IMR-90 (cell line): Measurements from ENCODE around the gene ABCC8. TPM values are rescaled to one million over a fixed set of nuclear protein-coding genes. Genes with fewer than 3 reads are reported as not detected.

Source experiments
- ATAC-seq: fragments of 200-7000 bp; cut with Tn5 transposase; 2 replicates; pipeline ENCODE4 v1.9.1; 2020; ENCODE audit warnings: low read depth, mild to moderate bottlenecking, moderate library complexity
- BruUV-seq: library from RNA; stranded (reverse); fragments of 400-500 nt; replicated peaks from 2 replicates; lab custom pipeline; 2021; lab: Mats Ljungman, UMichigan
- CTCF ChIA-PET: fragments of 300-600 bp; formaldehyde crosslinking; extraction: SDS; loops from one replicate; lab custom pipeline; 2021; ENCODE audit warnings: antibody characterized with exemption; lab: Yijun Ruan, JAX
- POLR2A ChIA-PET: fragments of 300-600 bp; sonication (Branson Sonifier 250); formaldehyde crosslinking; loops from one replicate; lab custom pipeline; 2022; ENCODE audit warnings: antibody characterized with exemption; ENCODE audit not compliant: unreplicated experiment; lab: Charles Lee
- DNase-seq: peaks from one replicate; pipeline ENCODE4 v3.0.0; 2013
- H2AFZ ChIP-seq: replicated peaks from 2 replicates; pipeline ENCODE3; 2013; ENCODE audit warnings: low read length, mild to moderate bottlenecking; ENCODE audit not compliant: poor library complexity
- H2AK5ac ChIP-seq: 2 replicates; pipeline ENCODE4 v1.6.1; 2013; ENCODE audit warnings: low read depth, low read length, inconsistent platforms
- H2AK9ac ChIP-seq: replicated peaks from 2 replicates; pipeline ENCODE3; 2013; ENCODE audit warnings: mild to moderate bottlenecking, low read depth, low read length, moderate library complexity; ENCODE audit not compliant: poor library complexity
- H2BK120ac ChIP-seq: 2 replicates; pipeline ENCODE4 v1.6.1; 2013; ENCODE audit warnings: low read depth, low read length, inconsistent platforms
- H2BK15ac ChIP-seq: 3 replicates; pipeline ENCODE4 v1.6.1; 2013; ENCODE audit warnings: low read depth, low read length, inconsistent platforms
- H2BK20ac ChIP-seq: 2 replicates; pipeline ENCODE4 v1.6.1; 2013; ENCODE audit warnings: low read depth, mild to moderate bottlenecking, inconsistent platforms, low read length, moderate library complexity
- H2BK5ac ChIP-seq: 2 replicates; pipeline ENCODE4 v1.6.1; 2013; ENCODE audit warnings: mild to moderate bottlenecking, low read depth, low read length, inconsistent platforms; ENCODE audit not compliant: poor library complexity, severe bottlenecking
- H3K14ac ChIP-seq: replicated peaks from 2 replicates; pipeline ENCODE4 v1.6.1; 2013; ENCODE audit warnings: low read depth, low read length, inconsistent platforms
- H3K18ac ChIP-seq: 2 replicates; pipeline ENCODE4 v1.6.1; 2013; ENCODE audit warnings: low read depth, low read length, control low read depth
- H3K23ac ChIP-seq: 2 replicates; pipeline ENCODE4 v1.6.1; 2013; ENCODE audit warnings: low read depth, low read length, inconsistent platforms
- H3K27ac ChIP-seq: 2 replicates; pipeline ENCODE4 v1.5.1; 2013; ENCODE audit warnings: mild to moderate bottlenecking, control low read depth, low read length; ENCODE audit not compliant: insufficient read depth
- H3K27me3 ChIP-seq: 2 replicates; pipeline ENCODE4 v1.6.1; 2013; ENCODE audit warnings: low read length; ENCODE audit not compliant: control insufficient read depth, insufficient read depth
- H3K36me3 ChIP-seq: 2 replicates; pipeline ENCODE4 v1.6.1; 2013; ENCODE audit warnings: low read length, mixed read lengths; ENCODE audit not compliant: control insufficient read depth, insufficient read depth
- H3K4ac ChIP-seq: 2 replicates; pipeline ENCODE4 v1.6.1; 2013; ENCODE audit warnings: low read depth, low read length, inconsistent platforms
- H3K4me1 ChIP-seq: 2 replicates; pipeline ENCODE4 v1.6.1; 2013; ENCODE audit warnings: low read length, mixed read lengths; ENCODE audit not compliant: control insufficient read depth, insufficient read depth
- H3K4me2 ChIP-seq: 2 replicates; pipeline ENCODE4 v1.6.1; 2013; ENCODE audit warnings: low read depth, mild to moderate bottlenecking, control low read depth, low read length, moderate library complexity
- H3K4me3 ChIP-seq: 2 replicates; pipeline ENCODE4 v1.5.1; 2013; ENCODE audit warnings: low read depth, mild to moderate bottlenecking, control low read depth, low read length, moderate library complexity; ENCODE audit not compliant: insufficient read depth
- H3K56ac ChIP-seq: 2 replicates; pipeline ENCODE4 v1.6.1; 2013; ENCODE audit warnings: low read length, inconsistent platforms; ENCODE audit not compliant: insufficient read depth; ENCODE audit errors: extremely low read depth
- H3K79me1 ChIP-seq, 2 experiments: 2 replicates each; pipeline ENCODE4 v1.6.1; 2013; ENCODE audit warnings: low read length in 2 of 2, inconsistent platforms in 1 of 2, low read depth in 1 of 2
- H3K9ac ChIP-seq: 2 replicates; pipeline ENCODE4 v1.6.1; 2013; ENCODE audit warnings: low read depth, low read length, control low read depth
- H3K9me1 ChIP-seq: 2 replicates; pipeline ENCODE4 v1.6.1; 2013; ENCODE audit warnings: low read length, inconsistent platforms; ENCODE audit not compliant: insufficient read depth
- H3K9me3 ChIP-seq: 2 replicates; pipeline ENCODE4 v1.6.1; 2013; ENCODE audit warnings: low read length; ENCODE audit not compliant: control insufficient read depth, insufficient read depth
- H4K20me1 ChIP-seq: 2 replicates; pipeline ENCODE4 v1.6.1; 2013; ENCODE audit warnings: low read length, inconsistent platforms; ENCODE audit not compliant: insufficient read depth
- H4K5ac ChIP-seq: 2 replicates; pipeline ENCODE4 v1.6.1; 2013; ENCODE audit warnings: mild to moderate bottlenecking, low read depth, low read length, control low read depth
- H4K8ac ChIP-seq, 2 experiments: 2 replicates each; pipeline ENCODE4 v1.6.1; 2013; ENCODE audit warnings: low read depth in 2 of 2, low read length in 2 of 2, control low read depth in 1 of 2, inconsistent platforms in 1 of 2
- H4K91ac ChIP-seq: 2 replicates; pipeline ENCODE4 v1.6.1; 2013; ENCODE audit warnings: low read depth, low read length, inconsistent platforms; ENCODE audit not compliant: insufficient read depth
- BHLHE40 ChIP-seq: fragments of 150-350 bp; IDR thresholded peaks from 2 replicates; pipeline ENCODE4 v1.6.1; 2016; ENCODE audit warnings: mild to moderate bottlenecking, low read depth, low read length
- CEBPB ChIP-seq: IDR thresholded peaks from 2 replicates; pipeline ENCODE4 v1.6.1; 2012; ENCODE audit warnings: low read depth, low read length, improper control_type of control experiment
- CHD1 ChIP-seq: IDR thresholded peaks from 2 replicates; pipeline ENCODE4 v1.6.1; 2012; ENCODE audit warnings: low read depth, low read length, improper control_type of control experiment
- FOS ChIP-seq: fragments of 150-350 bp; IDR thresholded peaks from 2 replicates; pipeline ENCODE4 v1.6.1; 2016; ENCODE audit warnings: low read depth, low read length
- MAFK ChIP-seq: IDR thresholded peaks from 2 replicates; pipeline ENCODE4 v1.6.1; 2012; ENCODE audit warnings: low read depth, low read length, improper control_type of control experiment
- MAZ ChIP-seq: IDR thresholded peaks from 2 replicates; pipeline ENCODE4 v1.6.1; 2012; ENCODE audit warnings: low read depth, mild to moderate bottlenecking, low read length, improper control_type of control experiment, moderate library complexity, borderline replicate concordance
- MXI1 ChIP-seq: IDR thresholded peaks from 2 replicates; pipeline ENCODE4 v1.6.1; 2012; ENCODE audit warnings: low read depth, mild to moderate bottlenecking, low read length, moderate library complexity, borderline replicate concordance
- NFE2L2 ChIP-seq: fragments of 150-350 bp; IDR thresholded peaks from 2 replicates; pipeline ENCODE4 v1.6.1; 2016; ENCODE audit warnings: low read depth, mild to moderate bottlenecking, low read length
- POLR2A ChIP-seq: IDR thresholded peaks from 2 replicates; pipeline ENCODE4 v1.6.1; 2012; ENCODE audit warnings: mild to moderate bottlenecking, low read depth, low read length
- RAD21 ChIP-seq: IDR thresholded peaks from 2 replicates; pipeline ENCODE4 v1.6.1; 2012; ENCODE audit warnings: low read length, improper control_type of control experiment
- RCOR1 ChIP-seq: IDR thresholded peaks from 2 replicates; pipeline ENCODE4 v1.6.1; 2012; ENCODE audit warnings: mild to moderate bottlenecking, low read length, improper control_type of control experiment; ENCODE audit not compliant: insufficient replicate concordance
- RFX5 ChIP-seq: IDR thresholded peaks from 2 replicates; pipeline ENCODE4 v1.8.0; 2012; ENCODE audit warnings: low read depth, mild to moderate bottlenecking, low read length, moderate library complexity
- SMC3 ChIP-seq: fragments of 150-350 bp; IDR thresholded peaks from 2 replicates; pipeline ENCODE4 v1.6.1; 2016; ENCODE audit warnings: low read depth, mild to moderate bottlenecking, antibody characterized with exemption, low read length, moderate library complexity
- WGBS, 2 experiments: methylation state at CpG; one replicate each; pipeline versions ENCODE4 v1.1.5 to v1.1.7; 2013; ENCODE audit warnings: missing lambda C conversion rate in 2 of 2; ENCODE audit not compliant: insufficient read length in 1 of 2; ENCODE audit errors: extremely low coverage in 2 of 2; 5-methylcytosine and 5-hydroxymethylcytosine counted together
- dilution Hi-C: fragments of 300-500 bp; cut with HindIII; formaldehyde crosslinking; loops from one replicate; pipeline ENCODE4 v1.14.3; 2018; ENCODE audit warnings: low sequenced_read_pairs; ENCODE audit not compliant: unreplicated experiment
- in situ Hi-C: fragments of 300-500 bp; cut with MboI; formaldehyde crosslinking; loops from 3 replicates; pipeline ENCODE4 v1.14.3; 2019; ENCODE audit warnings: low sequenced_read_pairs, inconsistent platforms, mixed read lengths
- intact Hi-C: fragments of 100-400 bp; cut with micrococcal nuclease; formaldehyde crosslinking; loops from 2 replicates; pipeline ENCODE4 v1.10.0; 2022
- polyA plus RNA-seq, 3 experiments: library from polyadenylated mRNA; depleted of rRNA; stranded (reverse); fragments of >200 nt; gene quantifications; 2 replicates each; pipeline ENCODE4 v1.2.3, GENCODE V29; 2012; ENCODE audit warnings: low replicate concordance in 1 of 3
- total RNA-seq: library from RNA; depleted of rRNA; stranded (reverse); fragments of >200 nt; gene quantifications from 2 replicates; pipeline ENCODE4 v1.2.3, GENCODE V29; 2012
- TF ChIP-seq, protein P1 (sequence below): conservative IDR thresholded peaks from 2 replicates; pipeline ENCODE4 v1.5.1; 2012; ENCODE audit warnings: mild to moderate bottlenecking, low read depth, low read length, improper control_type of control experiment
- TF ChIP-seq, protein P2 (sequence below): fragments of 150-350 bp; IDR thresholded peaks from 2 replicates; pipeline ENCODE4 v1.6.1; 2016; ENCODE audit warnings: low read depth, mild to moderate bottlenecking, low read length, moderate library complexity, borderline replicate concordance
- TF ChIP-seq, protein P3 (sequence below): fragments of 150-350 bp; IDR thresholded peaks from 2 replicates; pipeline ENCODE4 v1.6.1; 2017; ENCODE audit warnings: mild to moderate bottlenecking, antibody characterized with exemption, low read length, low read depth

Gene ABCC8
- total and polyA plus RNA-seq, 2 of the 4 experiments (the other 2 are of a cell fraction), result not detected

DNA sequence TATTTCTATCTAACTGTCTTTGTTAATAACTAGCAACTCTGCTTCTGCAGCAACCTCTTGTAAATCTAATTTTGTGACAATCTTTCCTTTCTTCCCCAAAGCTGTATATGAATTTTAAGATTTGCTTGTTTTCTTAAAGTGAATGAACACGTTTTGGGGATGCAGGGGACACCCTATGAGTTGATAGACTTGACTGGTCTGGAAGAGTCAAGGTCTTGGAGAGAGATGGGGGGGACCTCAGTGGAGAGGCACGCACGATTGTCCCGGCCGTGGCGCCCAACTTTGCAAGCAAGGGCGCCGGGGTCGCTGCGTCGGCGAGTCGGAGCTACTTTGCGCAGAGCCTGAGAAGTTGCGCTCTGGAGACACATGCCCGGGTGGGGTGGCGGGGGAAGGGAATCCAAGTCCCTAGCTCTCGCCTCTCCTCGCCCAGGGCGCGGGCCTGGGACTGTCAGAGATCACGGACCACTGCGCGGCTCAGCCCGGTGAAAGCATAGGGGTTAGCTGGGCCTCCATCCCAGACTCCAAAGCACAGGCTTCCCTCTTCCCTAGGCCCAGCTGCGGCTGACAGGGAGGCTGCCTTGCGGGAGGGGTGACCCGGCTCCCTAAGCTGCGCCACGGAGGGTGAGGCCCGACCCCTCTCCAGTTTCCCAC lies 854 bp downstream of the ABCC8 start:
- in situ Hi-C loops (no loop called here), intact Hi-C loops (no loop called here), dilution Hi-C loops (no loop called here)
- no peak overlapping the region for H3K4me2 ChIP-seq
- no peaks in the 10 kb centered on the region for H3K9me3 ChIP-seq
- no TSS peak for BruUV-seq
- no peak overlapping the region for H3K4ac ChIP-seq
- TF ChIP-seq FOS (no peak), BHLHE40 (no peak), CHD1 (no peak), SMC3 (no peak), MAZ (no peak), MXI1 (no peak), RCOR1 (no peak), POLR2A (no peak), MAFK (no peak), RAD21 (no peak), RFX5 (no peak), NFE2L2 (no peak), CEBPB (no peak)
- TF ChIP-seq, protein P1, sequence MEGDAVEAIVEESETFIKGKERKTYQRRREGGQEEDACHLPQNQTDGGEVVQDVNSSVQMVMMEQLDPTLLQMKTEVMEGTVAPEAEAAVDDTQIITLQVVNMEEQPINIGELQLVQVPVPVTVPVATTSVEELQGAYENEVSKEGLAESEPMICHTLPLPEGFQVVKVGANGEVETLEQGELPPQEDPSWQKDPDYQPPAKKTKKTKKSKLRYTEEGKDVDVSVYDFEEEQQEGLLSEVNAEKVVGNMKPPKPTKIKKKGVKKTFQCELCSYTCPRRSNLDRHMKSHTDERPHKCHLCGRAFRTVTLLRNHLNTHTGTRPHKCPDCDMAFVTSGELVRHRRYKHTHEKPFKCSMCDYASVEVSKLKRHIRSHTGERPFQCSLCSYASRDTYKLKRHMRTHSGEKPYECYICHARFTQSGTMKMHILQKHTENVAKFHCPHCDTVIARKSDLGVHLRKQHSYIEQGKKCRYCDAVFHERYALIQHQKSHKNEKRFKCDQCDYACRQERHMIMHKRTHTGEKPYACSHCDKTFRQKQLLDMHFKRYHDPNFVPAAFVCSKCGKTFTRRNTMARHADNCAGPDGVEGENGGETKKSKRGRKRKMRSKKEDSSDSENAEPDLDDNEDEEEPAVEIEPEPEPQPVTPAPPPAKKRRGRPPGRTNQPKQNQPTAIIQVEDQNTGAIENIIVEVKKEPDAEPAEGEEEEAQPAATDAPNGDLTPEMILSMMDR, result no peak
- TF ChIP-seq, protein P2, sequence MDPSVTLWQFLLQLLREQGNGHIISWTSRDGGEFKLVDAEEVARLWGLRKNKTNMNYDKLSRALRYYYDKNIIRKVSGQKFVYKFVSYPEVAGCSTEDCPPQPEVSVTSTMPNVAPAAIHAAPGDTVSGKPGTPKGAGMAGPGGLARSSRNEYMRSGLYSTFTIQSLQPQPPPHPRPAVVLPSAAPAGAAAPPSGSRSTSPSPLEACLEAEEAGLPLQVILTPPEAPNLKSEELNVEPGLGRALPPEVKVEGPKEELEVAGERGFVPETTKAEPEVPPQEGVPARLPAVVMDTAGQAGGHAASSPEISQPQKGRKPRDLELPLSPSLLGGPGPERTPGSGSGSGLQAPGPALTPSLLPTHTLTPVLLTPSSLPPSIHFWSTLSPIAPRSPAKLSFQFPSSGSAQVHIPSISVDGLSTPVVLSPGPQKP, result no peak
- TF ChIP-seq, protein P3, sequence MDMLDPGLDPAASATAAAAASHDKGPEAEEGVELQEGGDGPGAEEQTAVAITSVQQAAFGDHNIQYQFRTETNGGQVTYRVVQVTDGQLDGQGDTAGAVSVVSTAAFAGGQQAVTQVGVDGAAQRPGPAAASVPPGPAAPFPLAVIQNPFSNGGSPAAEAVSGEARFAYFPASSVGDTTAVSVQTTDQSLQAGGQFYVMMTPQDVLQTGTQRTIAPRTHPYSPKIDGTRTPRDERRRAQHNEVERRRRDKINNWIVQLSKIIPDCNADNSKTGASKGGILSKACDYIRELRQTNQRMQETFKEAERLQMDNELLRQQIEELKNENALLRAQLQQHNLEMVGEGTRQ, result no peak
- no peak overlapping the region for H4K5ac ChIP-seq
- H3K9ac ChIP-seq, result no peak overlapping the region
- no peaks in the 10 kb centered on the region for H3K9me1 ChIP-seq
- no peak overlapping the region for H4K8ac ChIP-seq
- peaks cover 38% of the 10 kb centered on the region for H3K27me3 ChIP-seq
- H3K4me1 ChIP-seq, result no peaks in the 10 kb centered on the region
- POLR2A ChIA-PET, result no interaction called here
- no peak overlapping the region for H2AFZ ChIP-seq
- no peaks in the 10 kb centered on the region for H3K79me1 ChIP-seq
- no peaks in the 10 kb centered on the region for H4K20me1 ChIP-seq
- no peak overlapping the region for H2BK5ac ChIP-seq
- no peak overlapping the region for H3K27ac ChIP-seq
- CTCF ChIA-PET, result interaction anchor here (0.7 kb wide), 1 partner anchor 604 kb away, joined by 4 read pairs; no protein-coding TSS in a partner anchor
- WGBS, 2 experiments, result no CpG with 5 or more reads among the region's 31 CpGs
- H3K56ac ChIP-seq, result no peak overlapping the region
- H2AK9ac ChIP-seq, result no peak overlapping the region
- no peak overlapping the region for H3K14ac ChIP-seq
- no peak overlapping the region for H3K4me3 ChIP-seq
- H4K91ac ChIP-seq, result no peak overlapping the region
- no peak overlapping the region for H3K23ac ChIP-seq
- no peak for ATAC-seq
- no peaks in the 10 kb centered on the region for H3K36me3 ChIP-seq
- no peak for DNase-seq
- no peak overlapping the region for H3K18ac ChIP-seq
- H2BK120ac ChIP-seq, result no peak overlapping the region
- no peak overlapping the region for H2BK15ac ChIP-seq
- no peak overlapping the region for H2BK20ac ChIP-seq
- H2AK5ac ChIP-seq, result no peak overlapping the region
